OCI-LY1 (cell line): ENCODE measurements around the gene FBXO45.

Source experiments
- H2AFZ ChIP-seq: fragments of 200-600 bp; sonication (generic), shearing (Covaris generic); 2 replicates; pipeline ENCODE4 v1.6.0; 2014; ENCODE audit warnings: antibody characterized with exemption, mild to moderate bottlenecking, low read length
- H3F3A ChIP-seq: fragments of 200-600 bp; sonication (generic), shearing (Covaris generic); 2 replicates; pipeline ENCODE4 v1.6.0; 2014; ENCODE audit warnings: mild to moderate bottlenecking, antibody characterized with exemption, low read length, moderate library complexity; ENCODE audit not compliant: insufficient read depth
- H3K27ac ChIP-seq: fragments of 200-600 bp; sonication (generic); 2 replicates; pipeline ENCODE4 v1.5.1; 2014; ENCODE audit warnings: low read length, mixed run types, mild to moderate bottlenecking, low read depth; ENCODE audit not compliant: poor library complexity, severe bottlenecking
- H3K27me3 ChIP-seq: fragments of 200-600 bp; sonication (generic); 2 replicates; pipeline ENCODE4 v1.6.0; 2014; ENCODE audit warnings: antibody characterized with exemption, mild to moderate bottlenecking, low read length, moderate library complexity; ENCODE audit not compliant: insufficient read depth
- H3K36me3 ChIP-seq: fragments of 200-600 bp; sonication (generic); 2 replicates; pipeline ENCODE4 v1.6.1; 2014; ENCODE audit warnings: mild to moderate bottlenecking, antibody characterized with exemption, low read length, moderate library complexity, mixed read lengths; ENCODE audit not compliant: insufficient read depth
- H3K4me1 ChIP-seq: fragments of 200-600 bp; sonication (generic); 2 replicates; pipeline ENCODE4 v1.5.1; 2014; ENCODE audit warnings: mild to moderate bottlenecking, low read length, moderate library complexity; ENCODE audit not compliant: insufficient read depth, severe bottlenecking
- H3K4me2 ChIP-seq: fragments of 200-600 bp; sonication (generic), shearing (Covaris generic); 2 replicates; pipeline ENCODE4 v1.6.1; 2014; ENCODE audit warnings: low read length
- H3K4me3 ChIP-seq: fragments of 200-600 bp; sonication (generic); 2 replicates; pipeline ENCODE4 v1.5.1; 2014; ENCODE audit warnings: low read length, low read depth, mild to moderate bottlenecking, mixed read lengths; ENCODE audit not compliant: poor library complexity, severe bottlenecking
- H3K79me2 ChIP-seq: fragments of 200-600 bp; shearing (Covaris generic); 2 replicates; pipeline ENCODE4 v1.6.1; 2016; ENCODE audit warnings: mixed run types, low read length, mixed read lengths; ENCODE audit not compliant: insufficient read depth
- H3K9ac ChIP-seq: fragments of 200-600 bp; sonication (generic), shearing (Covaris generic); 2 replicates; pipeline ENCODE4 v1.6.1; 2014; ENCODE audit warnings: mild to moderate bottlenecking, low read length, mixed read lengths
- H3K9me2 ChIP-seq: fragments of 200-600 bp; sonication (generic), shearing (Covaris generic); 2 replicates; pipeline ENCODE4 v1.6.1; 2014; ENCODE audit warnings: low read depth, mild to moderate bottlenecking, low read length, mixed read lengths
- H3K9me3 ChIP-seq: fragments of 200-600 bp; shearing (Covaris generic); 2 replicates; pipeline ENCODE4 v1.6.1; 2014; ENCODE audit warnings: low read length, mixed read lengths
- H4K20me1 ChIP-seq: fragments of 200-600 bp; sonication (generic), shearing (Covaris generic); 2 replicates; pipeline ENCODE4 v1.6.0; 2016; ENCODE audit warnings: mild to moderate bottlenecking, low read length; ENCODE audit not compliant: insufficient read depth
- CTCF ChIP-seq: fragments of 200-600 bp; sonication (generic), shearing (Covaris generic); IDR thresholded peaks from 2 replicates; pipeline ENCODE4 v1.5.1; 2017; ENCODE audit warnings: mild to moderate bottlenecking, antibody characterized with exemption, low read length, moderate library complexity, mixed read lengths
- EZH2 ChIP-seq: fragments of 200-600 bp; sonication (generic), shearing (Covaris generic); IDR thresholded peaks from 2 replicates; pipeline ENCODE4 v1.8.0; 2017; ENCODE audit warnings: borderline replicate concordance, mixed run types, mild to moderate bottlenecking, antibody characterized with exemption, low read length, moderate library complexity, mixed read lengths

Gene FBXO45

GRCh38 chr3:196599734-196600128 lies 31.3 kb downstream of the FBXO45 start:
- Histone ChIP-seq H3K9me2 (no peaks in the 10 kb centered on the region), H3K79me2 (no peaks in the 10 kb centered on the region), H4K20me1 (no peaks in the 10 kb centered on the region), H3K9ac (no peak overlapping the region), H3K27me3 (peaks cover 10% of the 10 kb centered on the region), H3K4me3 (no peak overlapping the region), H2AFZ (no peak overlapping the region), H3K4me1 (peaks cover 6% of the 10 kb centered on the region), H3K27ac (no peak overlapping the region), H3K36me3 (no peaks in the 10 kb centered on the region), H3K9me3 (no peaks in the 10 kb centered on the region), H3K4me2 (no peak overlapping the region), H3F3A (no peaks in the 10 kb centered on the region)
- TF ChIP-seq CTCF (no peak), EZH2 (no peak)

GRCh38 chr3:196600359-196600758 lies 31.9 kb downstream of the FBXO45 start:
- no peak overlapping the region for H3K4me2 ChIP-seq
- no peaks in the 10 kb centered on the region for H3F3A ChIP-seq
- H3K79me2 ChIP-seq, result no peaks in the 10 kb centered on the region
- peaks cover 7% of the 10 kb centered on the region for H3K4me1 ChIP-seq
- peaks cover 10% of the 10 kb centered on the region for H3K27me3 ChIP-seq
- no peak overlapping the region for H3K9ac ChIP-seq
- TF ChIP-seq EZH2 (no peak), CTCF (no peak)
- no peaks in the 10 kb centered on the region for H3K36me3 ChIP-seq
- no peaks in the 10 kb centered on the region for H3K9me2 ChIP-seq
- no peaks in the 10 kb centered on the region for H4K20me1 ChIP-seq
- H3K27ac ChIP-seq, result no peak overlapping the region
- H3K9me3 ChIP-seq, result no peaks in the 10 kb centered on the region
- H2AFZ ChIP-seq, result no peak overlapping the region
- H3K4me3 ChIP-seq, result no peak overlapping the region

- H3K79me2 ChIP-seq, result no peaks in the 10 kb centered on the region
- H4K20me1 ChIP-seq, result no peaks in the 10 kb centered on the region
- TF ChIP-seq EZH2 (no peak), CTCF (no peak)
- no peak overlapping the region for H3K4me2 ChIP-seq
- H3K4me1 ChIP-seq, result peaks cover 7% of the 10 kb centered on the region
- H3K36me3 ChIP-seq, result no peaks in the 10 kb centered on the region
- H3K9me2 ChIP-seq, result no peaks in the 10 kb centered on the region
- no peaks in the 10 kb centered on the region for H3F3A ChIP-seq
- no peak overlapping the region for H3K9ac ChIP-seq
- H2AFZ ChIP-seq, result no peak overlapping the region
- H3K27me3 ChIP-seq, result peaks cover 4% of the 10 kb centered on the region; the same call in 1 of the 2 replicates
- no peak overlapping the region for H3K4me3 ChIP-seq
- no peak overlapping the region for H3K27ac ChIP-seq
- no peaks in the 10 kb centered on the region for H3K9me3 ChIP-seq
These were observed 34.2 kb downstream of the FBXO45 start for GRCh38 chr3:196602673-196603072.
